SJCRH30 (cell line): ENCODE measurements around the gene RBM17. TPM values are rescaled to one million over a fixed set of nuclear protein-coding genes. Genes with fewer than 3 reads are reported as not detected.
"Not testable (repeated sequence)": the region's sequence is repeated elsewhere in the genome, so short reads cannot be mapped to it uniquely, and the experiment has no call there.

ENCODE experiments used
- DNase-seq, 2 experiments: peaks; one replicate each; pipeline ENCODE4 v3.0.0-alpha.2; 2015 to 2020
- H3K27ac ChIP-seq: fragments of 250-450 bp; sonication (Bioruptor Pico); 2 replicates; pipeline ENCODE4 v1.5.1; 2020; ENCODE audit warnings: mild to moderate bottlenecking, moderate library complexity
- H3K27me3 ChIP-seq: fragments of 250-450 bp; sonication (Bioruptor Pico); 2 replicates; pipeline ENCODE4 v1.5.1; 2020; ENCODE audit warnings: mild to moderate bottlenecking, moderate library complexity
- H3K36me3 ChIP-seq: fragments of 250-450 bp; sonication (Bioruptor Pico); 2 replicates; pipeline ENCODE4 v1.5.1; 2020; ENCODE audit warnings: mild to moderate bottlenecking, moderate library complexity
- H3K4me1 ChIP-seq: fragments of 250-450 bp; sonication (Bioruptor Pico); 2 replicates; pipeline ENCODE4 v1.5.1; 2020; ENCODE audit warnings: mild to moderate bottlenecking, moderate library complexity
- H3K4me3 ChIP-seq: fragments of 250-450 bp; sonication (Bioruptor Pico); 2 replicates; pipeline ENCODE4 v1.5.1; 2020; ENCODE audit warnings: mild to moderate bottlenecking, moderate library complexity
- H3K9me3 ChIP-seq: fragments of 250-450 bp; sonication (Bioruptor Pico); replicated peaks from 2 replicates; pipeline ENCODE4 v1.5.1; 2020; ENCODE audit warnings: mild to moderate bottlenecking, moderate library complexity
- total RNA-seq: library from RNA; depleted of rRNA; stranded (reverse); fragments of >200 nt; shearing (Covaris generic); gene quantifications from 2 replicates; pipeline ENCODE4 v1.2.3, GENCODE V29; 2014; rRNA removed

Gene RBM17, protein sequence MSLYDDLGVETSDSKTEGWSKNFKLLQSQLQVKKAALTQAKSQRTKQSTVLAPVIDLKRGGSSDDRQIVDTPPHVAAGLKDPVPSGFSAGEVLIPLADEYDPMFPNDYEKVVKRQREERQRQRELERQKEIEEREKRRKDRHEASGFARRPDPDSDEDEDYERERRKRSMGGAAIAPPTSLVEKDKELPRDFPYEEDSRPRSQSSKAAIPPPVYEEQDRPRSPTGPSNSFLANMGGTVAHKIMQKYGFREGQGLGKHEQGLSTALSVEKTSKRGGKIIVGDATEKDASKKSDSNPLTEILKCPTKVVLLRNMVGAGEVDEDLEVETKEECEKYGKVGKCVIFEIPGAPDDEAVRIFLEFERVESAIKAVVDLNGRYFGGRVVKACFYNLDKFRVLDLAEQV
- 59.8 and 60.6 TPM in 2 replicates for total RNA-seq

DNA sequence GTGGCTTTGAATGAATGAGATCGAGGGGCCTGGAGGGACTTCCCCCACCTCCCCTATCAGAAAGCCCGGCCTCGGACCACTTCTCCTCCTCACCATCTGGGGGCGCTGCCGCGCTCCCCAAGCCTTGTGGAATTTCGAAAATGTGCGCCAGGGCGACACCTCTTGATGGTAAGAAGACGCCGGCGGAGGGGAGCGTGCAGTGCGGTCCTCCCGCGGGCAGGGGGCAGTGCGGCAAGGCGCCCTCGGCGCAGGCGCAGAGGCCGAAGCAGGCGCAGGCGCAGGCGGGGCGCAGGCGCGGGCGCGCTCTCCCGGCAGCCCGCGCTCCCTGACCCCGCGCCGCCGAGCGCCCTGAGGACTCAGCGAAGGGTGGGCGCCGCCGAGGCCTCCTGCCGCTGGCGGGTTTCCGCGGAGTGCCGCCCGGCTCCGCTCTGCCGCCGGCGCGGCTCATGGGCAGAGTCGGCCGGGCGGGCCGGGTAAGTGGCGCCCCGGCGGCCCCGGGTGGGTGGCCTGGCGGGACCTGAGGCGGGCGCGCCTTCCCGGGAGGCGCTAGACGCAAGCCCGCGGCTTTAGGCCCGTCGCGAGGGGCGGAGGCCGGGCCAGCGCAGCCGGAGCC is at the start of gene RBM17:
RBM17 (plus strand) TSS at position 314 of the 613 bp plus-strand sequence. CDS start 8,032 bp downstream, outside the sequence.
- peak; percentile 90 to 92 for DNase-seq
- H3K27me3 ChIP-seq = no peaks in the 10 kb centered on the region
- H3K4me3 ChIP-seq = peak within 1 kb of the TSS; percentile 77
- H3K4me1 ChIP-seq = no peaks in the 10 kb centered on the region
- H3K36me3 ChIP-seq = no peaks in the 10 kb centered on the region; the same call in 1 of the 2 replicates
- peak within 1 kb of the TSS; percentile 37; the same call in 1 of the 2 replicates for H3K27ac ChIP-seq
- no peaks in the 10 kb centered on the region for H3K9me3 ChIP-seq

DNA sequence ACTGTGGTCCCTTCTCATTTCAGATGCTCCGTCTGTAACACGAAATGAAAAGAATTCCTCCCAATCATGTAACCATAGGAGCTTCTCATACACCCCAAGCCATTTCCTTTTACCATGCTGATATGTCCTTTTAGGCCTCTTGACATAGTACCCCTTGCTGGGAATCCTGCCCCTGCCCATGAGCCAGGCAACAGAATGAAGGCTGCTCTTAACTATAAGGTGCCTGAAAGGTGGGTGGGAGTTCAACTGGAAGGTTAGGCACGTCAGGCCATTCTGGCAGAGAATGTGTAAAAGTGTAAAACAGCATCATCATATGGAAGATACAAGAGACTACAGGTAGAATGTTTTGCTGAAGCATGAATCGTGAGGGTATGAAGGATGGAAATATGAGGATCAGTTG is 49.1 kb upstream of the RBM17 start:
- H3K4me3 ChIP-seq = no peak overlapping the region
- 0 out of 2 replicates have a peak, but pooled peaks cover 3% of the 10 kb centered on the region for H3K27me3 ChIP-seq
- no peak overlapping the region for H3K27ac ChIP-seq
- DNase-seq = no peak
- no peaks in the 10 kb centered on the region for H3K36me3 ChIP-seq
- H3K4me1 ChIP-seq = no peaks in the 10 kb centered on the region
- no peaks in the 10 kb centered on the region for H3K9me3 ChIP-seq

DNA sequence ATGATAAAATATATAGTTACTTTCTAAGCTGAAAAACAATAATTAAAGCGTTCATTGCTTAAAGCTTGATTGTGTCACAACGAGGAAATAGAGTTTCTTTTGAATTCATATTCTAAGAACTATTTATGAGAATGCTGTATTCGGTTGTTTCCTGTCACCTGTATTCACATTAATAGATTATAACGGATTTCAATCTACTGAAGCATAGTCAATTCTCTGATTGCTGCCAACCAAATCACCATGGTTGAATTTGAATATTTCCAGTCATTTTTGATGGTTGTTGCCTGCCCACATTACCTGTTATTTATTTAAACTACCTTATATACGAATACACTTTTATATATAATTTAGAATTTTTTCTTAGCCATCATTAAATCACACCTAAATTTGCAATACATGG is 48.6 kb upstream of the RBM17 start:
- DNase-seq = no peak
- Histone ChIP-seq H3K4me1 (no peaks in the 10 kb centered on the region), H3K36me3 (no peaks in the 10 kb centered on the region), H3K9me3 (no peaks in the 10 kb centered on the region), H3K4me3 (no peak overlapping the region), H3K27me3 (0 out of 2 replicates have a peak, but pooled peaks cover 3% of the 10 kb centered on the region), H3K27ac (no peak overlapping the region)

DNA sequence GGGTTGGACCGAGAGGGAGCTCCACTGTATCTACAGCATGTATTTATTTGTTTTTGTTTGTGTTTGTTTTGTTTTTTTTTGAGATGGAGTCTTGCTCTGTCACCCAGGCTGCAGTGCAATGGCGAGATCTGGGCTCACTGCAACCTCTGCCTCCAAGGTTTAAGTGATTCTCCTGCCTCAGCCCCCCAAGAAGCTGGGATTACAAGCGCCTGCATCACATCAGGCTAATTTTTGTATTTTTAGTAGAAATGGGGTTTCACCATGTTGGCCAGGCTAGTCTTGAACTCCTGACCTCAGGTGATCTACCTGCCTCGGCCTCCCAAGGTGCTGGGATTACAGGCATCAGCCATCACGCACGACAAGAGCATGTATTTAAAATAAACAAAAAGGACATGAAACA is 45.5 kb upstream of the RBM17 start:
- not testable (repeated sequence) for H3K9me3 ChIP-seq, H3K27ac ChIP-seq, H3K4me3 ChIP-seq, DNase-seq, H3K27me3 ChIP-seq, H3K4me1 ChIP-seq, H3K36me3 ChIP-seq

DNA sequence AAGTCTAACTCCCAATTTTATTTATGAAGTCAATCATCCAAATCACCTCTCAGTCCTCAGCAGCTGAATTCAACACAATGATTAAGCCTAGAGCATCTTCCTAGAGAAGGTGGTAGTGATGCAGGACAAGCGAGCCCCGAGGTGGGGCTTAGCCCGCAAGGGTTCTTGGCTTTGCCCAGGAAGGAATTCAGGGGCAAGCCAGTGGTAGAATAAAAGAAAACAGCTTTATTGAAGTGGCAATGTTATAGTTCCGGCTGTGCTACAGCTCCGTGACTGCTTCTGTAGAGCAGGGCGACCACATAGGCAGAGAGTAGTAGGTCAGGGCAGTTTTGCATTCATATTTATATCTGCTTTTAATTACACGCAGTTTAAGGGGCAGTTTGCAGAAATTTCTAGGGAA is 44.8 kb upstream of the RBM17 start:
- Histone ChIP-seq H3K4me1 (no peaks in the 10 kb centered on the region), H3K36me3 (no peaks in the 10 kb centered on the region), H3K9me3 (no peaks in the 10 kb centered on the region), H3K27me3 (0 out of 2 replicates have a peak, but pooled peaks cover 3% of the 10 kb centered on the region), H3K4me3 (no peak overlapping the region), H3K27ac (no peak overlapping the region)
- no peak for DNase-seq

DNA sequence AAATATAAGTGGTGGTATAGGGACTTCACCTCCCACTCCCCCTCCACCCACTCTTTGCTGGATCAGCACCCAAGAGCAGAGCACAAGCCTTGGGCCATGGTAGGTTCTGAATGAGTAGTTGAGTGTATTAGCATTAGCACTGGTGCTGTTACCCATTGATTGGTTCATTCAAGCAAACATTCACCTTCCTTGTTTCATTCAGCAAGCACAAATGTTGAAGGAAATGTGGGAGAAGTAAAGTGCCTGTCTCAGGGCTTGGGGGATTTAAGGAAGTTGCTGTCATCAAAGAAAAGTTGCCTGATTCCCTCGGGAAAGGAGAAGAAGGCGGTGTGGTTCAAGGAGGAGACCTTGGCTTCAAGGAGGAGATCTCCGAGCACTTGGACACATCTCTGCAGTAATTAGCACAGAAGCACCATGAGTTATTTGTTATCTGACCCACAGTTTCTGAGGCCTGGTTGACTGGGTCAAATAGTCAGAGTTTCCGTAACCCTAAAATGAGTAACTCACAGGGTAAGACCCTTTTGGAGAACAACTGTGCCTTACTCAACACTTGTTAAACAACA is 44.0 kb upstream of the RBM17 start:
- Histone ChIP-seq H3K36me3 (no peaks in the 10 kb centered on the region), H3K9me3 (no peaks in the 10 kb centered on the region), H3K4me3 (no peak overlapping the region), H3K27ac (no peak overlapping the region), H3K27me3 (0 out of 2 replicates have a peak, but pooled peaks cover 3% of the 10 kb centered on the region), H3K4me1 (no peaks in the 10 kb centered on the region)
- no peak for DNase-seq

DNA sequence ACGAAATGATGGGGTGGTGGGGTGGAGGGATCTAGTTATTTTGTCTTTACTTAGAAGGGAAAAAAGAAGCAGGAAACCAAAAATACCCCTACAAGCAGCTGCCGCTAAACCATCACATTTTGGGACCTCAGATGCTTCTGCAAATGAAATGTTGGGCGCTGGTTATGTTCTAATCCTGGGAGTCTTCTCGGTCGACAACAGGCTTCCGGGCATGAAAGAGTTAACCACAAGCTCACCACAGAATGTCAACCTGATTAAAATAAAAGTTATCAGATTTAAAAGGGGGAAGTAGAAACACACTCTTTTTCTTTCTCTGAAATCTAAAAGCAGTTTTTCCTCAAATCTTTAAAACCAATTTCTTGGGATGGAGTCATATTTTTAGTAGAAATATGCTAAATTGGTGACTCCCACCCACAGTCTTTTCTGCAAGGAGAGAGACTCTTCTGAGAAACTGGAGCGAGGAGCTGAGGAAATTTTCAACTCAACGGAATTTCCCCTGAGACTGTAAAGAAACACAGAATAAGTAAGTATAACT is 43.5 kb upstream of the RBM17 start:
- no peak for DNase-seq
- H3K27me3 ChIP-seq = 0 out of 2 replicates have a peak, but pooled peaks cover 3% of the 10 kb centered on the region
- H3K4me3 ChIP-seq = no peak overlapping the region
- H3K9me3 ChIP-seq = no peaks in the 10 kb centered on the region
- H3K4me1 ChIP-seq = no peaks in the 10 kb centered on the region
- H3K36me3 ChIP-seq = no peaks in the 10 kb centered on the region
- no peak overlapping the region for H3K27ac ChIP-seq

DNA sequence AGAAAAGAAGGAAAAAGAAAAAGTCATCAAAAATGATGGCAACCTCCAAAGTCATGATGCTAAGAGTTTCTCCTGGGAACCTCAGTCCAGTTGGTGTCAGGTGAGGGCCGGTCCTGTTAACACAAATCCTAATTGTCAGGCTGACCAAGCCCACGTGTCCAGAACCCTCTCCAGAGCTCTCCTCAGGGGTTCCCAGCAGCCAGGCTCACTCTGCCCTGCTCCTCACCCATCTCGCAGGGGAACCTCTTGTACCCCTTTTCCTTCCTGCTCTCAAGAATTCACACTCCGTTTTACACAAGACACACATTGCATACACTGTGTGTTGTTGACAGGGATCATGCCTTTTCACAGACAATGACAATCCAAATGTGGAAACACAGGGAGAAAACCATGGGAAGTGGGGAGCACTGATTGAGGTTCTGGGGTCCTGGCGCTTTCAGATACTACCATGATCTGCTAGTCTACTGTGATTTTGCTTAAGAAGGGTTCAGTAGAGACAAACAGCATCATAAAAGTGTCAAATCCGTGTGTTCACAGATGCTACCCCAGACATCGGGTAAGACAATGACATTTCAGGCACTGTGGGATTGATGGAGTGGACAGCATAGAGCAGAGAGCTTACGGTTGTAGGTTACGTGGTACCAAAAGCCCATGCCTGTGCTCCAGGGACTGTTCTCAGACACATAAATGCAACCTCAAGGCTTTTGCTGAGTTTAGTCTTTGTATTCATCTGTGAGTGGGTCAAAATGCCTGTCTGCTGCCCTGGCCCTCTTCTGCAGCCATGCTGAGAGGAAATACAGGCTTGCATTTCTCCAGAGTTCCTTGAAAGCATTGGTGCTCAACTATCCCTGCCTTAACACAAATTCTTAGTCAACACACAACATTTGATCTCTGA is 42.7 kb upstream of the RBM17 start:
- no peak for DNase-seq
- no peak overlapping the region for H3K4me3 ChIP-seq
- H3K27me3 ChIP-seq = 0 out of 2 replicates have a peak, but pooled peaks cover 3% of the 10 kb centered on the region
- no peaks in the 10 kb centered on the region for H3K36me3 ChIP-seq
- H3K4me1 ChIP-seq = no peaks in the 10 kb centered on the region
- no peak overlapping the region for H3K27ac ChIP-seq
- H3K9me3 ChIP-seq = no peaks in the 10 kb centered on the region

DNA sequence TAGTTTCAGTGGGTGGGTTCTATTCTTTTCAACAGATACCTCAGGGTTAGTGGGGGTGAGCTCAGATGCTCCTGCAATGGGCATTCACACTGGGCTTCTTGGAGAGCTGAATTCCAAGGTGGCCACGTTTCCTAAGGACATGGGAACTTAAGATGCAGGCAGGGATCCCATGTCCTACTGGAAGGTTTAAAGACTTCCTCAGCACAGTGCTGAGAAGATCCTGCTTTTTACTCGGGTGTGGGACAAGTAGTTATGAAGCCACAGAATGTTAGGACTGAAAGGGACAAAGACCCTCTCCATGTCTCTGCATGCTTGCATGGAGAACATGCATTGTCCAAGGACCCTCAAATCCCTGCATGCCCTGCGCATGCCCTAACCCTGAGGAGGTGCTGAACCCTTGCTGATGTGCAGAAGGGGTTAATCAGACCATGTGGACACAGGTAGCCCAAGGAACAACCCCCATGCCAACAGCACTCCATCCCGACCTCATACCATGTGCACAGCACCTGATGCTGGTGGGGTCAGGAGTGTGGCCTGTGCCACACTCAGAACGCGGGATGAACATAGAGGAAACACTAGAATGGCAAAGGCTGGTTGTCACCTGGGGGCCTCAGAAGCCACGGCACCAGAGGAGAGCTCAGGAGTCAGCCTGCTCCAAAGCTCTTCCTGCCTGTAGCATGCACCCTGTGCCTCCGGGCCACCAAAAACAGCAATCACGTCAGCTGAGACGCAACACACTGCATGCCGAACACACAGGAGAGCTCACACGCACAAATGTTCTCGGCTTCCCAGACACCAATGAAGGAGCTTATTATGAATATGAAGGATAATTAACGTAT is 41.8 kb upstream of the RBM17 start:
- H3K9me3 ChIP-seq = no peaks in the 10 kb centered on the region
- H3K4me3 ChIP-seq = no peak overlapping the region
- H3K27ac ChIP-seq = no peak overlapping the region
- no peaks in the 10 kb centered on the region for H3K4me1 ChIP-seq
- H3K27me3 ChIP-seq = 0 out of 2 replicates have a peak, but pooled peaks cover 3% of the 10 kb centered on the region
- H3K36me3 ChIP-seq = no peaks in the 10 kb centered on the region
- DNase-seq = no peak

DNA sequence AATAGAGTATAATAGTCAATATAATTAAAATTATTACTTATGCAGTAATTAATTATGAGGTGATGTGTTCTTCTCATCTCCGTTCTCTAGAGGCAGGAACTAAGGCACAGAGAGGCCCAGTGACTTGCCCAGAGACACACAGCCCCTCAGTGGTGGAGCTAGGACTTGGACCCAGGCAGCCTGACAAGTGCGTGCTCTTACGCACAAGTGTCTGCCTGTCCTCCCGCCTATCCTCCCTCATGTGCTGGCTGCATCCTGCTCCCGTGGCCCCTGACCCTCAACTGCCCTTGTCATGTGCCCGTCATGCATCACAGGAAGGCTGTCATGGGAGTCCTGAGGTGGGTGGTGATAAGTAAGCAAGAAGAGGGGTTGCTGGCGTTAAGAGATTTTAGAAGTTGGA is 41.0 kb upstream of the RBM17 start:
- Histone ChIP-seq H3K27me3 (no peaks in the 10 kb centered on the region), H3K4me3 (no peak overlapping the region), H3K27ac (no peak overlapping the region), H3K36me3 (no peaks in the 10 kb centered on the region), H3K4me1 (no peaks in the 10 kb centered on the region), H3K9me3 (no peaks in the 10 kb centered on the region)
- no peak for DNase-seq

DNA sequence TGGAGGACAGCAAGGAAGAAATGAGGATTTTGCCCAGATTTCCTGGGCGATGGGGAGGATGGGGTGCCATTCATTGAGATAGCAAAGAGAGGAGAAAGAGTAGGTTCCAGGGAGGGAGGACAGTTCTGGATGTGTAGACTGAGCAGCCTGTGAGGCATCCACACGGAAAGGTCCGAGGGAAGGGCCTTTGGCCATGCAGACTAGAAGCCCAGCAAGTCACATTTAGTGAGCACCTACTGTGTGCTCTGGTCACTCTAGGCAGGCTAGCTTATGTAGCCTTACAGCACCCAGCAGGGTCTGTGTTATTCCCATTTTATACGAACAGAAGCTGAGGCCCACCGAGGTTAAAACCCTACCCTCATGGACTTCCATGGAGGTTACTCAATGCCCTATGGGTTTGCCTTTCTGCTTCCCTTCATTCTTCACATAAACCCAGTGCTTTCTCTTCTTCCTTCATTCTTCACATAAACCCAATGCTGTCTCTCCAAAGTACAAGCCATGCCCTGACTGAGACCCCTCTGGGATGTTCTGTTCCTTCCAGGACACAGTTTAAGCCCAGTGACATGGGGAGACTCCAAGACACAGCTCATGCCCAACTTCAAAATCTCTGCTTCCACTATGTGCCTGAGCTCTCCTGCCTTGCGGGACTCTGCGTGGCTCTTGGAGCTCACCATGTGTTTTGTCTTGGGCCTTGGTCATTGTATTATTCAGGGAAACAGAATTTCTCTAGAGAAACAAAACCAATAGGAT is 40.4 kb upstream of the RBM17 start:
- no peaks in the 10 kb centered on the region for H3K9me3 ChIP-seq
- H3K27me3 ChIP-seq = no peaks in the 10 kb centered on the region
- no peak overlapping the region for H3K27ac ChIP-seq
- no peak overlapping the region for H3K4me3 ChIP-seq
- no peak for DNase-seq
- H3K4me1 ChIP-seq = no peaks in the 10 kb centered on the region
- no peaks in the 10 kb centered on the region for H3K36me3 ChIP-seq

DNA sequence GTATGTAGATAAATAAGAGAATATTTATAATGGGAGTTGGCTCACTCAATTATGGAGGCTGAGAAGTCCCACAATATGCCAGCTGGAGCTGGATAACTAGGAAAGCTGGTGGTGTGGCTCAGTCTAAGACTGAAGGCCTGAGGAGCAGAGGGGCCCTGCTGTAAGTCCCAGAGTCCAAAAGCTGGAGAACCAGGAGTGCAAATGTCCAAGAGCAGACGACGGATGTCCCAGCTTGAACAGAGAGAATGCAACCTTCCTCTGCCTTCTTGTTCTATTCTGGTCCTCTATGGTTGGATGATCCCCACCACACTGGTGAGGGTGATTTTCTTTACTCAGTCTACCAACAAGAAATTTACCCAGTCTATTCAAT is 39.8 kb upstream of the RBM17 start:
- Histone ChIP-seq H3K36me3 (no peaks in the 10 kb centered on the region), H3K27ac (no peak overlapping the region), H3K4me1 (no peaks in the 10 kb centered on the region), H3K4me3 (no peak overlapping the region), H3K9me3 (no peaks in the 10 kb centered on the region), H3K27me3 (no peaks in the 10 kb centered on the region)
- no peak for DNase-seq

DNA sequence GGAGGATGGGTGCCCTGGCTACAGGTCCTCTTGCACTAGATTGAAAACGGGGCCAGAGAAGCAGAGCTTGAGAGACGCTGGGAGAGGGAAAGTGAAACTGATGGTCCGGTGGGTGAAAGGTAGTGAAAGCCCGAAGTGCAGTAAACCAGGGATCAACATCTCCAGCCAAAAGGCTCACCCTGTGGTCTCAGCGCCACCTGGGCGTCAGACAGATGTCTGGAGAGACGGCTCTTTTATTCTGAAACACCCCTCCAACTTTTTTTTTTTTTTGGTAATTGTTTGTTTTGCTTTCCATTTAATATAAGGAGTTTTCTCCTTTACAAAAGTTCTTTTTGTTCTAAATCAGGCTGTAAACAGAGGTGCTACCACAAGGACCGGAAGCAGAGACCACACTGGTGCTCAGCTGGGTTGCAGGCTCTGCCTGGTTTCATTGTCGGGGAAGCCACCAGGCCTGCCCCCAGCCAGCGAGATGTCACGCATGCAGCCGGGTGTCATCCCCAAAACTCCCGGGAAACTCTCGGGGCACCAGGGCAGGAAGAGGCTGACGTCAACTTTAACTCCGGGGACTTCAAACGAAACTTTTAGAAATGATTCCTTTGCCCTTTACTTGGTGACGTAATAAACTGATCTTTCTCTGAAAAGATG is 37.9 kb upstream of the RBM17 start:
- Histone ChIP-seq H3K9me3 (no peaks in the 10 kb centered on the region), H3K36me3 (no peaks in the 10 kb centered on the region), H3K27me3 (no peaks in the 10 kb centered on the region), H3K4me3 (peak overlapping the region; percentile 28), H3K4me1 (no peaks in the 10 kb centered on the region), H3K27ac (no peak overlapping the region)
- peak; percentile 18 to 43 for DNase-seq
